ENCODE measurements around the gene RASA3. TPM values are rescaled to one million over a fixed set of nuclear protein-coding genes. Genes with fewer than 3 reads are reported as not detected.
A peak's percentile ranks its signal among the peaks of the same experiment; 100 is the strongest.

RASA3 gene
- polyA plus RNA-seq, 3 donors, result 9.0 to 32.6 (median 16.6) TPM

DNA sequence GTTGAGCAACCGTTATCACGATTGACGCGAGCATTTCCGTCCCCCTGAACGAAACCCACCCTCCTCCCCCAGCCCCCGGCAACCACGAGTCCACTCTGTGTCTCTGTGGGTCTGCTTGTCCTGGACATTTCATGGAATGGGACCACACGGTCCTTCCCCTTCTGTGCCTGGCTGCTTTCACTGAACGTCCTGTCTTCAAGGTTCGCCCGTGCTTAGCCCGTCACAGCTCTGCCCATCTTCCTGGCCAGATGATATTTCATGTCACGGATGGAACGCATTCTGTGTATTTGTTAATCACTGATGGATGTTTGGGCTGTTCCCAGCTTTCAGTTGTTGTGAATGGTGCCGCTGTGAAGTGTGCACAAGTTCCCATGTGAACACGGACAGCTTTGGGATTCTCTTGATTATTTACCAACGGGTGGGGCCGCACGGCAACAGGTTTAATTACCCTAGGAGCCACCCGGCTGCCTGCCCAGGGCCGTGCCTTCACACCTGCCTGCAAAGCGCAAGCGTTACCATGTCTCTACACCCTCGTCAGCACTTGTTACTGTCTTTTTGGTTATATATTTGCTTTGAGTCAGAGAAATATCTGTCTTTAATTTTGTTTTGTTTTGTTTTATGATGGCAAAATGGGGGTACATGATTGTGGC, 42.5 kb downstream of the RASA3 start:
- Mint-ChIP-seq H3K9me3 (peaks cover 27 to 49% (median 41%) of the 10 kb centered on the region in 7 donors), H3K27me3 (ENCODE audit: low read depth in 3 of 3) (no peaks in the 10 kb centered on the region), H3K27ac (peak overlapping the region in 1 of 7 donors; percentile 42), H3K4me3 (no peak overlapping the region), H3K36me3 (peaks cover 13 to 20% of the 10 kb centered on the region in 2 donors), H3K4me1 (peaks cover 12% of the 10 kb centered on the region)
- Histone ChIP-seq H3K4me1 (ENCODE audit: control insufficient read depth in 1 of 2, insufficient read depth in 2 of 2, low read length in 2 of 2) (peaks cover 0 to 6% of the 10 kb centered on the region in 2 donors), H3K4me2 (replicated peaks; ENCODE audit: extremely low read depth, low read length, poor library complexity, severe bottlenecking) (no peak overlapping the region), H4K20me1 (ENCODE audit: insufficient read depth, low read length) (peaks cover 57% of the 10 kb centered on the region), H3K9ac (ENCODE audit: insufficient read depth, low read length, poor library complexity, severe bottlenecking) (no peak overlapping the region), H3K36me3 (replicated peaks in 1 of 2; ENCODE audit: control insufficient read depth in 1 of 2, insufficient read depth in 2 of 2, low read length in 2 of 2) (peaks cover 0 to 7% of the 10 kb centered on the region in 2 donors), H3K27ac (ENCODE audit: low read depth in 1 of 2, low read length in 2 of 2) (no peak overlapping the region), H3K4me3 (replicated peaks in 1 of 3; ENCODE audit: low read depth in 2 of 3, low read length in 3 of 3) (no peak overlapping the region), H3K79me2 (ENCODE audit: insufficient read depth, low read length) (peaks cover 69% of the 10 kb centered on the region), H3K27me3 (ENCODE audit: control insufficient read depth in 2 of 2, insufficient read depth in 2 of 2, low read length in 2 of 2) (no peaks in the 10 kb centered on the region), H3K9me3 (replicated peaks in 1 of 2; ENCODE audit: control insufficient read depth in 1 of 2, insufficient read depth in 1 of 2, low read length in 2 of 2) (peaks cover 33 to 35% of the 10 kb centered on the region in 2 donors), H2AFZ (ENCODE audit: insufficient read depth, low read depth, low read length, poor library complexity, severe bottlenecking) (no peak overlapping the region)
- intact Hi-C loops (cut with micrococcal nuclease), result no loop called here
- no peak for DNase-seq
- WGBS (ENCODE audit: insufficient coverage), result 97% methylated on average over 17 of the region's 25 CpGs
- TF ChIP-seq, protein P1, sequence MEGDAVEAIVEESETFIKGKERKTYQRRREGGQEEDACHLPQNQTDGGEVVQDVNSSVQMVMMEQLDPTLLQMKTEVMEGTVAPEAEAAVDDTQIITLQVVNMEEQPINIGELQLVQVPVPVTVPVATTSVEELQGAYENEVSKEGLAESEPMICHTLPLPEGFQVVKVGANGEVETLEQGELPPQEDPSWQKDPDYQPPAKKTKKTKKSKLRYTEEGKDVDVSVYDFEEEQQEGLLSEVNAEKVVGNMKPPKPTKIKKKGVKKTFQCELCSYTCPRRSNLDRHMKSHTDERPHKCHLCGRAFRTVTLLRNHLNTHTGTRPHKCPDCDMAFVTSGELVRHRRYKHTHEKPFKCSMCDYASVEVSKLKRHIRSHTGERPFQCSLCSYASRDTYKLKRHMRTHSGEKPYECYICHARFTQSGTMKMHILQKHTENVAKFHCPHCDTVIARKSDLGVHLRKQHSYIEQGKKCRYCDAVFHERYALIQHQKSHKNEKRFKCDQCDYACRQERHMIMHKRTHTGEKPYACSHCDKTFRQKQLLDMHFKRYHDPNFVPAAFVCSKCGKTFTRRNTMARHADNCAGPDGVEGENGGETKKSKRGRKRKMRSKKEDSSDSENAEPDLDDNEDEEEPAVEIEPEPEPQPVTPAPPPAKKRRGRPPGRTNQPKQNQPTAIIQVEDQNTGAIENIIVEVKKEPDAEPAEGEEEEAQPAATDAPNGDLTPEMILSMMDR (IDR thresholded peaks at IDR 0.05), result no peak

DNA sequence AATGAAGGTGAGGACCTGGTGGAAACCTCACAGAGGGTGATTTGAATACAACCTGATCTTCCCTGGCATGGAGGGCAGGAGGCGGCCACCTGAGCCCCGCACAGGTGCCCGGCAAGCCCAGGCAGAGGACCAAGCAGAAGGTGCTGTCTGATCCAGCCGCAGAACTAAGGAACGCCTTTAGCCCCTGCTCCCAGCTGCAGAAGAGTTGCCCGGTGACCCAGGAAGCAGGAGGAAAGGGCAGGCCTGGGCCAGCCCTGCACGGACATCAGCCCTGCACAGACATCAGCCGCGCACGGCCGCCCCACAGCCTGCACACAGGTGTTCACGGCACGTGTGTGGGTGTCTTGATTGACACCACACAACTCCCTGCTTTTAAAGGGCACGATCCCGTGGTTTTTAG, 43.1 kb downstream of the RASA3 start:
- Histone ChIP-seq H3K79me2 (ENCODE audit: insufficient read depth, low read length) (peaks cover 64% of the 10 kb centered on the region), H3K4me2 (replicated peaks; ENCODE audit: extremely low read depth, low read length, poor library complexity, severe bottlenecking) (no peak overlapping the region), H3K9me3 (replicated peaks in 1 of 2; ENCODE audit: control insufficient read depth in 1 of 2, insufficient read depth in 1 of 2, low read length in 2 of 2) (peaks cover 33 to 35% of the 10 kb centered on the region in 2 donors), H2AFZ (ENCODE audit: insufficient read depth, low read depth, low read length, poor library complexity, severe bottlenecking) (no peak overlapping the region), H3K9ac (ENCODE audit: insufficient read depth, low read length, poor library complexity, severe bottlenecking) (no peak overlapping the region), H3K27me3 (ENCODE audit: control insufficient read depth in 2 of 2, insufficient read depth in 2 of 2, low read length in 2 of 2) (no peaks in the 10 kb centered on the region), H3K27ac (ENCODE audit: low read depth in 1 of 2, low read length in 2 of 2) (no peak overlapping the region), H3K4me1 (ENCODE audit: control insufficient read depth in 1 of 2, insufficient read depth in 2 of 2, low read length in 2 of 2) (peaks cover 0 to 6% of the 10 kb centered on the region in 2 donors), H3K4me3 (replicated peaks in 1 of 3; ENCODE audit: low read depth in 2 of 3, low read length in 3 of 3) (no peak overlapping the region), H4K20me1 (ENCODE audit: insufficient read depth, low read length) (peaks cover 52% of the 10 kb centered on the region), H3K36me3 (replicated peaks in 1 of 2; ENCODE audit: control insufficient read depth in 1 of 2, insufficient read depth in 2 of 2, low read length in 2 of 2) (peaks cover 0 to 7% of the 10 kb centered on the region in 2 donors)
- Mint-ChIP-seq H3K9me3 (peaks cover 27 to 49% (median 41%) of the 10 kb centered on the region in 7 donors), H3K36me3 (peaks cover 13 to 20% of the 10 kb centered on the region in 2 donors), H3K27ac (no peak overlapping the region), H3K4me3 (no peak overlapping the region), H3K27me3 (ENCODE audit: low read depth in 3 of 3) (no peaks in the 10 kb centered on the region), H3K4me1 (peaks cover 11% of the 10 kb centered on the region)
- TF ChIP-seq, protein P1 (IDR thresholded peaks at IDR 0.05), result no peak
- 99% methylated on average over 14 of the region's 15 CpGs for WGBS (ENCODE audit: insufficient coverage)
- intact Hi-C loops (cut with micrococcal nuclease), result no loop called here
- no peak for DNase-seq
